ENCODE data around the gene ATP8A2.

- TF ChIP-seq, protein P1, sequence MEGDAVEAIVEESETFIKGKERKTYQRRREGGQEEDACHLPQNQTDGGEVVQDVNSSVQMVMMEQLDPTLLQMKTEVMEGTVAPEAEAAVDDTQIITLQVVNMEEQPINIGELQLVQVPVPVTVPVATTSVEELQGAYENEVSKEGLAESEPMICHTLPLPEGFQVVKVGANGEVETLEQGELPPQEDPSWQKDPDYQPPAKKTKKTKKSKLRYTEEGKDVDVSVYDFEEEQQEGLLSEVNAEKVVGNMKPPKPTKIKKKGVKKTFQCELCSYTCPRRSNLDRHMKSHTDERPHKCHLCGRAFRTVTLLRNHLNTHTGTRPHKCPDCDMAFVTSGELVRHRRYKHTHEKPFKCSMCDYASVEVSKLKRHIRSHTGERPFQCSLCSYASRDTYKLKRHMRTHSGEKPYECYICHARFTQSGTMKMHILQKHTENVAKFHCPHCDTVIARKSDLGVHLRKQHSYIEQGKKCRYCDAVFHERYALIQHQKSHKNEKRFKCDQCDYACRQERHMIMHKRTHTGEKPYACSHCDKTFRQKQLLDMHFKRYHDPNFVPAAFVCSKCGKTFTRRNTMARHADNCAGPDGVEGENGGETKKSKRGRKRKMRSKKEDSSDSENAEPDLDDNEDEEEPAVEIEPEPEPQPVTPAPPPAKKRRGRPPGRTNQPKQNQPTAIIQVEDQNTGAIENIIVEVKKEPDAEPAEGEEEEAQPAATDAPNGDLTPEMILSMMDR (IDR thresholded peaks at IDR 0.05) = no peak
- TF ChIP-seq POLR2AphosphoS5 (IDR thresholded peaks at IDR 0.05) = no peak
Observed at GRCh38 chr13:25766576-25766975, 394.8 kb downstream of the ATP8A2 start.
